K562 (cell line): ENCODE measurements around the gene IRF2BP2. TPM values are rescaled to one million over a fixed set of nuclear protein-coding genes. Genes with fewer than 3 reads are reported as not detected.
A peak's percentile ranks its signal among the peaks of the same experiment; 100 is the strongest.

Source experiments
- AFF1 ChIP-seq, 2 experiments: fragments of 450-650 bp; IDR thresholded peaks; 2 replicates each; pipeline ENCODE4 v1.6.1; 2018; ENCODE audit warnings: mild to moderate bottlenecking in 2 of 2, low read depth in 1 of 2; ENCODE audit not compliant: partially characterized antibody in 2 of 2
- ATF1 ChIP-seq, 2 experiments: fragments of 450-650 bp in 1 of 2; IDR thresholded peaks; 2 replicates each; pipeline ENCODE4 v1.6.1; 2016; ENCODE audit warnings: missing compliant biosample characterization in 1 of 2, missing genetic modification characterization in 1 of 2
- ATF4 ChIP-seq: fragments of 450-650 bp; formaldehyde crosslinking; IDR thresholded peaks from 2 replicates; pipeline ENCODE4 v1.4.0; 2022; ENCODE audit warnings: mild to moderate bottlenecking, moderate library complexity
- ATF7 ChIP-seq: fragments of 450-650 bp; IDR thresholded peaks from 2 replicates; pipeline ENCODE4 v1.7.1; 2014; ENCODE audit warnings: mild to moderate bottlenecking, moderate library complexity
- KLF10 ChIP-seq: fragments of 250-450 bp; sonication (Bioruptor Pico); IDR thresholded peaks from 2 replicates; pipeline ENCODE4 v1.6.1; 2021; ENCODE audit warnings: matching md5 sums
- LEF1 ChIP-seq: fragments of 450-650 bp; IDR thresholded peaks from 2 replicates; pipeline ENCODE4 v1.6.1; 2016; ENCODE audit warnings: mild to moderate bottlenecking
- SMC3 ChIP-seq: conservative IDR thresholded peaks from 2 replicates; pipeline ENCODE4 v1.6.1; 2011; ENCODE audit warnings: low read depth, low read length, improper control_type of control experiment; ENCODE audit not compliant: insufficient read depth
- ZFX ChIP-seq: sonication (generic); formaldehyde crosslinking; IDR thresholded peaks from 2 replicates; pipeline ENCODE4 v1.8.0; 2022; ENCODE audit warnings: mild to moderate bottlenecking, missing genetic modification reagents, moderate library complexity
- ZMIZ1 ChIP-seq, 2 experiments: fragments of 150-350 bp in 1 of 2; IDR thresholded peaks; 2 replicates each; pipeline ENCODE4 v1.6.1; 2012 to 2016; ENCODE audit warnings: low read depth in 2 of 2, low read length in 2 of 2, mild to moderate bottlenecking in 1 of 2, moderate library complexity in 1 of 2
- ZNF316 ChIP-seq: fragments of 450-650 bp; IDR thresholded peaks from 2 replicates; pipeline ENCODE4 v1.6.1; 2016
- polyA plus RNA-seq, 8 experiments: library from polyadenylated mRNA; depleted of rRNA in 4 of 8; stranded (reverse) in 5 of 8; unstranded in 3 of 8; fragments of >200 nt; fragmentation: Nextera tagmentation in 2 of 8; fragmentation: Illumina TruSeq in 1 of 8; extraction: Ambion mirVana in 2 of 8; extraction: Trizol in 1 of 8; gene quantifications; 2 replicates each; pipeline versions ENCODE4 v1.2.1 to v1.2.3, GENCODE V29; 2011 to 2014; ENCODE audit warnings: inconsistent platforms in 1 of 8, missing spikeins in 1 of 8
- total RNA-seq, 7 experiments: library from RNA; depleted of rRNA in 6 of 7; stranded (reverse); fragments of >200 nt in 6 of 7; fragmentation: Illumina TruSeq in 2 of 7; extraction: Trizol in 2 of 7; gene quantifications; 2 replicates each; pipeline versions ENCODE4 v1.2.1 to v1.2.3, GENCODE V29; 2011 to 2021; ENCODE audit warnings: low replicate concordance in 1 of 7
- TF ChIP-seq, protein P1 (sequence below): fragments of 450-650 bp; formaldehyde crosslinking; IDR thresholded peaks from 2 replicates; pipeline ENCODE4 v1.4.0; 2020; ENCODE audit warnings: mild to moderate bottlenecking, moderate library complexity
- TF ChIP-seq, protein P2 (sequence below): fragments of 450-650 bp; formaldehyde crosslinking; IDR thresholded peaks from 2 replicates; pipeline ENCODE4 v1.4.0; 2020; ENCODE audit warnings: mild to moderate bottlenecking, moderate library complexity

The IRF2BP2 gene
- total and polyA plus RNA-seq, 9 of the 15 experiments (the other 6 are each of a cell fraction or from before 2014, with no cell fraction given), result 7.7 to 68.6 (median 22.1) TPM

GRCh38 chr1:234601301-234602017 lies 8.5 kb downstream of the IRF2BP2 start (continued):
- TF ChIP-seq, protein P1, sequence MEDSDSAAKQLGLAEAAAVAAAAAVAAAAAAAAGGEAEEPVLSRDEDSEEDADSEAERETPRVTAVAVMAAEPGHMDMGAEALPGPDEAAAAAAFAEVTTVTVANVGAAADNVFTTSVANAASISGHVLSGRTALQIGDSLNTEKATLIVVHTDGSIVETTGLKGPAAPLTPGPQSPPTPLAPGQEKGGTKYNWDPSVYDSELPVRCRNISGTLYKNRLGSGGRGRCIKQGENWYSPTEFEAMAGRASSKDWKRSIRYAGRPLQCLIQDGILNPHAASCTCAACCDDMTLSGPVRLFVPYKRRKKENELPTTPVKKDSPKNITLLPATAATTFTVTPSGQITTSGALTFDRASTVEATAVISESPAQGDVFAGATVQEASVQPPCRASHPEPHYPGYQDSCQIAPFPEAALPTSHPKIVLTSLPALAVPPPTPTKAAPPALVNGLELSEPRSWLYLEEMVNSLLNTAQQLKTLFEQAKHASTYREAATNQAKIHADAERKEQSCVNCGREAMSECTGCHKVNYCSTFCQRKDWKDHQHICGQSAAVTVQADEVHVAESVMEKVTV (CRISPR knock-in tag), result 0 out of 2 replicates have a peak, but pooled peaks have one; percentile 10
- TF ChIP-seq ZNF316, result no peak
- TF ChIP-seq ATF4 (CRISPR knock-in tag), result peak; percentile 74
- TF ChIP-seq ZMIZ1 (IDR thresholded peaks at IDR 0.05; ENCODE audit: low read depth in 2 of 2, low read length in 2 of 2), result 0 out of 4 replicates have a peak, but pooled peaks of 1 of the 2 experiments have one; percentile 37
- TF ChIP-seq ATF1 (CRISPR knock-in tag; IDR thresholded peaks at IDR 0.05), result no peak
- TF ChIP-seq ATF1 (tag; IDR thresholded peaks at IDR 0.05), result peak; percentile 55; the same call in 1 of the 2 replicates
- TF ChIP-seq LEF1, result no peak; the same call in 1 of the 2 replicates
- TF ChIP-seq SMC3, result no peak
- 0 out of 2 replicates have a peak, but pooled peaks have one; percentile 65 for TF ChIP-seq KLF10 (CRISPR knock-in tag)
- TF ChIP-seq AFF1 (IDR thresholded peaks at IDR 0.05; ENCODE audit: low read depth in 1 of 2, partially characterized antibody in 2 of 2), result peak; percentile 36 to 87
- TF ChIP-seq ATF7, result peak; percentile 94
- TF ChIP-seq, protein P2, sequence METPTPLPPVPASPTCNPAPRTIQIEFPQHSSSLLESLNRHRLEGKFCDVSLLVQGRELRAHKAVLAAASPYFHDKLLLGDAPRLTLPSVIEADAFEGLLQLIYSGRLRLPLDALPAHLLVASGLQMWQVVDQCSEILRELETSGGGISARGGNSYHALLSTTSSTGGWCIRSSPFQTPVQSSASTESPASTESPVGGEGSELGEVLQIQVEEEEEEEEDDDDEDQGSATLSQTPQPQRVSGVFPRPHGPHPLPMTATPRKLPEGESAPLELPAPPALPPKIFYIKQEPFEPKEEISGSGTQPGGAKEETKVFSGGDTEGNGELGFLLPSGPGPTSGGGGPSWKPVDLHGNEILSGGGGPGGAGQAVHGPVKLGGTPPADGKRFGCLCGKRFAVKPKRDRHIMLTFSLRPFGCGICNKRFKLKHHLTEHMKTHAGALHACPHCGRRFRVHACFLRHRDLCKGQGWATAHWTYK, result peak; percentile 84
- TF ChIP-seq ZFX (CRISPR knock-in tag), result no peak
